Calu3 (cell line): Measurements from ENCODE around the gene PCMTD2. TPM values are rescaled to one million over a fixed set of nuclear protein-coding genes. Genes with fewer than 3 reads are reported as not detected.

Source experiments
- BruUV-seq: library from RNA; stranded (reverse); fragments of 400-500 nt; replicated peaks from 2 replicates; lab custom pipeline; 2021; lab: Mats Ljungman, UMichigan
- CTCF ChIA-PET: fragments of 300-600 bp; sonication (Branson Sonifier 250); formaldehyde crosslinking; loops from one replicate; lab custom pipeline; 2022; ENCODE audit warnings: antibody characterized with exemption; lab: Charles Lee
- DNase-seq: peaks from one replicate; pipeline ENCODE4 v3.0.0; 2022
- H3K27ac Mint-ChIP-seq: one replicate; pipeline ENCODE4 v1.8.0; 2022; ENCODE audit warnings: mixed read lengths; ENCODE audit not compliant: unreplicated experiment
- H3K27me3 Mint-ChIP-seq: one replicate; pipeline ENCODE4 v1.8.0; 2022; ENCODE audit warnings: mixed read lengths; ENCODE audit not compliant: unreplicated experiment
- H3K36me3 Mint-ChIP-seq: one replicate; pipeline ENCODE4 v1.8.0; 2022; ENCODE audit warnings: mild to moderate bottlenecking, moderate library complexity, mixed read lengths; ENCODE audit not compliant: insufficient read depth, unreplicated experiment
- H3K4me1 Mint-ChIP-seq: one replicate; pipeline ENCODE4 v1.8.0; 2022; ENCODE audit warnings: mild to moderate bottlenecking, low read depth, mixed read lengths; ENCODE audit not compliant: unreplicated experiment
- H3K4me3 Mint-ChIP-seq: one replicate; pipeline ENCODE4 v1.8.0; 2022; ENCODE audit warnings: mild to moderate bottlenecking, low read depth, moderate library complexity, mixed read lengths; ENCODE audit not compliant: unreplicated experiment
- H3K9me3 Mint-ChIP-seq: one replicate; pipeline ENCODE4 v1.8.0; 2022; ENCODE audit warnings: low read depth, mixed read lengths; ENCODE audit not compliant: unreplicated experiment
- intact Hi-C: fragments of 100-400 bp; cut with micrococcal nuclease; formaldehyde crosslinking; loops from one replicate; pipeline ENCODE4 v1.10.0; 2022; ENCODE audit not compliant: unreplicated experiment
- total RNA-seq: library from RNA; stranded (reverse); gene quantifications from 2 replicates; pipeline ENCODE4 v1.2.3, GENCODE V29; 2022
- TF ChIP-seq, protein P1 (sequence below): fragments of 200-600 bp; IDR thresholded peaks from one replicate; pipeline ENCODE4 v1.8.0; 2022; ENCODE audit warnings: antibody characterized with exemption; ENCODE audit not compliant: unreplicated experiment

PCMTD2 gene
- total RNA-seq, 1 experiment from 2014 or later, result 62.2 TPM

GRCh38 chr20:64214113-64214512, 41.4 kb upstream of the PCMTD2 start:
- Mint-ChIP-seq H3K27ac (no peak overlapping the region), H3K36me3 (no peaks in the 10 kb centered on the region), H3K4me1 (no peaks in the 10 kb centered on the region), H3K27me3 (peaks cover 64% of the 10 kb centered on the region), H3K4me3 (no peak overlapping the region), H3K9me3 (no peaks in the 10 kb centered on the region)
- intact Hi-C loops, result no loop called here
- BruUV-seq, result no TSS peak
- TF ChIP-seq, protein P1, sequence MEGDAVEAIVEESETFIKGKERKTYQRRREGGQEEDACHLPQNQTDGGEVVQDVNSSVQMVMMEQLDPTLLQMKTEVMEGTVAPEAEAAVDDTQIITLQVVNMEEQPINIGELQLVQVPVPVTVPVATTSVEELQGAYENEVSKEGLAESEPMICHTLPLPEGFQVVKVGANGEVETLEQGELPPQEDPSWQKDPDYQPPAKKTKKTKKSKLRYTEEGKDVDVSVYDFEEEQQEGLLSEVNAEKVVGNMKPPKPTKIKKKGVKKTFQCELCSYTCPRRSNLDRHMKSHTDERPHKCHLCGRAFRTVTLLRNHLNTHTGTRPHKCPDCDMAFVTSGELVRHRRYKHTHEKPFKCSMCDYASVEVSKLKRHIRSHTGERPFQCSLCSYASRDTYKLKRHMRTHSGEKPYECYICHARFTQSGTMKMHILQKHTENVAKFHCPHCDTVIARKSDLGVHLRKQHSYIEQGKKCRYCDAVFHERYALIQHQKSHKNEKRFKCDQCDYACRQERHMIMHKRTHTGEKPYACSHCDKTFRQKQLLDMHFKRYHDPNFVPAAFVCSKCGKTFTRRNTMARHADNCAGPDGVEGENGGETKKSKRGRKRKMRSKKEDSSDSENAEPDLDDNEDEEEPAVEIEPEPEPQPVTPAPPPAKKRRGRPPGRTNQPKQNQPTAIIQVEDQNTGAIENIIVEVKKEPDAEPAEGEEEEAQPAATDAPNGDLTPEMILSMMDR, result no peak
- no peak for DNase-seq
- CTCF ChIA-PET, result no interaction called here

DNA sequence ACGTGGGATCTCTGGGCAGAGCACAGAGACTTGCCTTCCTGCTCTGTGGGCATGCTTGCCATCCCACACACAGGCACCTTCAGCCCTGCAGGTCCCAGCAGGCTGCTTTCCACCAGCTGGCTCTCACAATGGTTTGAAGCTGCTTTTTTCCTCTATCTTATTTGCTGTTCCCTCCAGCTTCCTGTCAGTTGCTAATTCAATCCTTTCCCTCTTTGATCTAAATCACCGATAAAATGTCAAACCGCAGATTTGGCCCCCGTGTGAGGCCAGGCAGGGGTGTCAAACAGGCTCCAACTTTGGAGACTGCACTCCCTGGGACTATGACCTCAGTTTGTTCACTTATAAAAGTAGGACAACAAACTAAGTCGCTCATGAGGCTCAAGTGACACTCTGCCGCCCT, 40.6 kb upstream of the PCMTD2 start:
- Mint-ChIP-seq H3K4me3 (no peak overlapping the region), H3K36me3 (no peaks in the 10 kb centered on the region), H3K9me3 (no peaks in the 10 kb centered on the region), H3K27ac (no peak overlapping the region), H3K27me3 (peaks cover 64% of the 10 kb centered on the region), H3K4me1 (no peaks in the 10 kb centered on the region)
- intact Hi-C loops, result no loop called here
- TF ChIP-seq, protein P1, result no peak
- CTCF ChIA-PET, result no interaction called here
- no peak for DNase-seq
- no TSS peak for BruUV-seq

- intact Hi-C loops, result no loop called here
- CTCF ChIA-PET, result interaction anchor here (0.6 to 1.1 kb wide), 3 partner anchors 9 to 23 kb away, joined by 4 to 8 read pairs (median 6); no protein-coding TSS in a partner anchor
- Mint-ChIP-seq H3K27ac (no peak overlapping the region), H3K4me1 (no peaks in the 10 kb centered on the region), H3K36me3 (no peaks in the 10 kb centered on the region), H3K4me3 (no peak overlapping the region), H3K27me3 (peaks cover 59% of the 10 kb centered on the region), H3K9me3 (no peaks in the 10 kb centered on the region)
- TF ChIP-seq, protein P1, result no peak
- DNase-seq, result no peak
- no TSS peak for BruUV-seq
These were observed 39.5 kb upstream of the PCMTD2 start for GRCh38 chr20:64216036-64216435.

GRCh38 chr20:64216910-64217309, 38.6 kb upstream of the PCMTD2 start:
- no peaks in the 10 kb centered on the region for H3K4me1 Mint-ChIP-seq
- CTCF ChIA-PET, result no interaction called here
- no TSS peak for BruUV-seq
- no peaks in the 10 kb centered on the region for H3K9me3 Mint-ChIP-seq
- TF ChIP-seq, protein P1, result no peak
- intact Hi-C loops, result no loop called here
- no peak overlapping the region for H3K27ac Mint-ChIP-seq
- H3K27me3 Mint-ChIP-seq, result peaks cover 51% of the 10 kb centered on the region
- no peak for DNase-seq
- H3K36me3 Mint-ChIP-seq, result no peaks in the 10 kb centered on the region
- H3K4me3 Mint-ChIP-seq, result no peak overlapping the region
